H4 (cell line): ENCODE measurements around the gene KCNK10. TPM values are rescaled to one million over a fixed set of nuclear protein-coding genes. Genes with fewer than 3 reads are reported as not detected.
"Not testable (repeated sequence)": the region's sequence is repeated elsewhere in the genome, so short reads cannot be mapped to it uniquely, and the experiment has no call there.

ENCODE experiments used
- DNase-seq: peaks from one replicate; pipeline ENCODE4 v3.0.0-alpha.2; 2015; ENCODE audit warnings: low spot score
- total RNA-seq: library from RNA; depleted of rRNA; stranded (reverse); fragments of >200 nt; shearing (Covaris generic); gene quantifications from 2 replicates; pipeline ENCODE4 v1.2.3, GENCODE V29; 2014

The KCNK10 gene
- total RNA-seq, 1 experiment from 2014 or later: 0.02 TPM

DNA sequence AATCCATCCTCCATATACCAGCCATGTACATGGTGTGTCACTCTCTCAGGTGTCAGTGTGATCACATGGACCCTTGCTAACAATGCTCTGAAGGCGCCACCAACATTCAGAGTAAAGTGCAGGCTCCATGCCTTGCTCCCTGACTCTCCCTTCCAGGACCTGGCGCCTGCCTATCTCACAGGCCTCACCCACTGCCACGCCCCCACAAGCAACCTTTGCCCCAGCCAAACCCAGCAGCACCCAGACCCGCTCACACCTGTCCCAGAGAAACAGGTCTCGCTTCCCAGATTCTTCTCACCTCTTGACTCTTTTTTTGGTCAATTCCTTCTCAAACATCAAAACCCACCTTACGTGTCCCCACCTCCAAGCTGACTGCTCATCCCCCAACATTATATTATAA lies 52.3 kb downstream of the KCNK10 start:
- no peak for DNase-seq

DNA sequence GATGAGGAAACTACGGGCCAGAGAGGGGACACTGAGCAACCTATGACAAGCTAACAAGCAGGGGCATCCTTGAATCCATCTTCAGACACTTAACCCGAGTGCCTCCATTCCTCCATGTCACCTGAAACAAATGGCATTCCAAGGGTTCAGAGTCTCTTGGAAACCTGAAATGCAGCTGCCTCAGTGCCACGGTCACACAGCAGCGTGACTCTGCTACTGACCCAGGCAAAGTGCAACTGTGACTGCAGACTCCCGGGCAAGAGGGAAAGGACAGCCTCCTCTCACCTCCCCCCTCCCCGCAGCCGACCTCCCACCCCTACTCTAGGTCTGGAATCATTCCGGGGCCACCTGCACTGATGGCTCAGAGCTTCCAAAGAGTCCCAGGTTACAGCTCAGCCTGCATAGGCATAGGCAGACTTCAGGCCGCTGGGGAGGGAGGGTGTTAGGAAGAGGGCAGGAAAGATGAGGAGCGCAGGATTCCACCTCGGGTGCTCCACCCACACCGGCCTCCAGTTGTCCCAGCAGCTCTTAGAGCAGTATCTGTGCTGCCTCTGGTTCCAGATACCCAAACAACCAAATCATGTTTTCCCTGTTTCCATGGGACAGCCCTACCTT lies 53.2 kb downstream of the KCNK10 start:
- DNase-seq: no peak

DNA sequence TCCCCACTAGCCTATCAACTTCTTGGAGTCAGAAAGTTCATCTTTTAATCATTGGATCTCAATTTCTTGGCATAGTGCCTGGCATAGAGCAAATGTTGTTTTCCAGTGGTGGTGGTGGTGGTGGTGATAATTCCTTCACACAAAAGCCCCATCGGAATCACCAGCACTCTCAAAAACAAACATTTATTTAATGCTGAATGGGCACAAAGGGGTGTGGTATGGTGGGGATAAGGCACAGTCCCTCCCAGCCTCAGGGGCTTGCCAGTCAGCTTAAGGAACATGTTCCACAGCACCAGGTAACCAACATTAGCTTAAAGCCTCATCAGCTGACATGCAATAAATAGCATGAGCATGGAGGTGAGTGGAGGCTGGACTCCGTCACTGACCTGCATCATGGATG lies 56.6 kb downstream of the KCNK10 start:
- DNase-seq: no peak

DNA sequence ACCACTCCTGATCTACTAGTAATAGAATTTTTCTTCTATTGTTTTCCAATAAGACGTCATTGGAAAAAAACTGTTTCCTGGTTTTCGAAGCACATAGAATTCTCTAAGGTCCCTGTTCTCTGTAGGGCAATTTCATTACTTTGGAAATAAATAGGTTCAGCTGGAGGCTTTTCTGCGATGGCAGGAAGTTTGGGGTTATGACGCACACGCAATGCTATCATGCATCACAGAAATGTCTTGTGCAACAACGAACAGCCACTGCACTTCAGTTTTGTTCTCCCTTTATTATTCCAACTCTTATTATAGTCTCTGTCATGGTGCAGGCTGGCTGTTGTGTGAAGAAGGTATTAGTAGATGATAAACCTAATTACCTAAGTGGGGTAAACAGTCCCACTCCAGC lies 59.0 kb downstream of the KCNK10 start:
- no peak for DNase-seq

DNA sequence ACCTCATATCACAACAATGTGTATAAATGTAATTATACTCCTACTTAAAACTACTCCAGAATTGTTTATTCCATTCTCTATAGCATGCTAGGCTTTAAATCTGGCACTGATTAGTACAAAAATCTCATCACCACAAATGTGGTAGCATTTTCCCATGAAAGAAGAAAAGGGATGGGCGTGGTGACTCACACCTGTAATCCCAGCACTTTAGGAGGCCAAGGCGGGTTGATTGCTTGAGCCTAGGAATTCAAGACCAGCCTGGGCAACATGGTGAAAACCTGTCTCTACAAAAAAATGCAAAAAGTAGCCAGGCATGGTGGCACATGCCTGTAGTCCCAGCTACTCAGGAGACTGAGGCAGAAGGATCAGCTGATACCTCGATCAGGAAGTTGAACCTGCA lies 61.8 kb downstream of the KCNK10 start:
- not testable (repeated sequence) for DNase-seq

DNA sequence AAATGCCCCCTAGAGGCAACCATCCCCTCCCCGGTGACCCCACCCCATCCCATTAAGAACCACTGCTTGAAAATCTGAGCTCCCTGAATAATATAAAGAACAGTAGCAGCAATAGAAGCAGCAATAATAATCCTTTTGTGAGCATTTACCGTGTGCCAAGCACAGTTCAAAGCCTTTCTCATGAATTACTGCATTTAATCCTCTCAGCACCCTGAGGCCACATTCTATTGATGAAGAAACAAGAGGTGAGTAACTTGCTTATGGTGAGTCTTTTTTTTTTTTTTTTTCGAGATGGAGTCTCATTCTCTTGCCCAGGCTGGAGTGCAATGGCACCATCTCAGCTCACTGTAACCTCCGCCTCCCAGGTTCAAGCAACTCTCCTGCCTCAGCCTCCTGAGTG lies 65.0 kb downstream of the KCNK10 start:
- DNase-seq: no peak

DNA sequence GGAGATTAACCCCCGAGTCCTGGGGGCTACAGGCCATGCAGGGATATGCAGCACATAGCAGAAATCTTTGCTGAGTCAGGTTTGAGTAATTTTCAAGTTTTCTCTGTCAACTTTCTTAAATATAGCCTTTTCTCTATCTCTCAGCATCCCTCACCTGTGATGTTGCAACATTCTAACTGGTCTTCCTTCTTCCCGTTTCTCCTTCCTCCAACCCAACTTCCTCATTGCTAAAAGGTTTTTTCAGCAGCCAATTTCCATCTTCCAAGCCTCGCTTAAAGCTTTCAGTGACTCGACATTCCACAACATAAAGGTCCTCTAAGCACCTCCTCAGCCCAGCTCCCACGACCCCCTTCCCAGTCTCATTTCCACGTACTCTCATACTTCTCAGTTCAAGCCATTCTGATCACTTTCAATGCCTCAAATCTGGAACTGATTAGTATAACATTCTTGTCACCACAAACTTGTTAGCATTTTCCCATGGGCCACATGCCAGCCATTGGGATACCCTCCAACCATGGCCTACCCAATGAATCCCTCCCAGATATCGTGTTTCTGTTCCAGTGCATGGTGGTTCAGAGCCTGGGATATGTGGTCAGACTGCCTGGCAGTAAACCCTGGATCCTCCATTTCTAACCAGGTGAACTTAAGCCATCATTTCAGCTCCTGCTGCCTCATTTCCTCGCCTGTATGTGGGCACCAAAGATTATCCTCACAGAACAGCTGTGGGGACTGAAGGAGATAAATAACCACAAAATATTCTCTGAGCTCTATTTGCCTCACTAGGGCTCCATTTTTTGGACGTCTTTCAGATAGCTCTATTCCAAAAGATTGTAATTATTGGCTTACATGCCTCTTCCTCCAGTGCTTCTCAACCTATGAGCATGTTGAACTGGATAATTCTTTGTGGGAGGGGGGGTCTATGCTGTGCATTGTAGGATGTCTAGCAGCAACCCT lies 65.8 kb downstream of the KCNK10 start:
- peak; percentile 41 for DNase-seq

DNA sequence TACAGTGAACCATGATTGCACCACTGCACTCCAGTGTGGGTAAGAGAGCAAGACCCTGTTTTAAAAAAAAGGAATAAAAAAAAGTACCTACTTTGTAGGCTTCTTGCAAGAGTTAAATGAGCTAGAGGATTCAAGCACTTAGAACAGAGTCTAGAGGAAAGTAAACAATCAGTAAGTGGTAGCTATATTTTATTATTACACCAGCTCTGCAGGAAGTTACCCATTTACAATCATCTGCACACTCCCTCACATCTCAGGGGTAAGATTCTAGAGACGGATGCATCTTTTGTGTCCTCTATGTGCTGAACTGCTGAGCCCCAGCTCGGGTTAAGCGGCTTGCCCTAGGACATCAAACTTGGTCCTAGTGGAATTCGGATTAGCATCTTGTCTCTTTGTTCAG lies 67.3 kb downstream of the KCNK10 start:
- DNase-seq: no peak

DNA sequence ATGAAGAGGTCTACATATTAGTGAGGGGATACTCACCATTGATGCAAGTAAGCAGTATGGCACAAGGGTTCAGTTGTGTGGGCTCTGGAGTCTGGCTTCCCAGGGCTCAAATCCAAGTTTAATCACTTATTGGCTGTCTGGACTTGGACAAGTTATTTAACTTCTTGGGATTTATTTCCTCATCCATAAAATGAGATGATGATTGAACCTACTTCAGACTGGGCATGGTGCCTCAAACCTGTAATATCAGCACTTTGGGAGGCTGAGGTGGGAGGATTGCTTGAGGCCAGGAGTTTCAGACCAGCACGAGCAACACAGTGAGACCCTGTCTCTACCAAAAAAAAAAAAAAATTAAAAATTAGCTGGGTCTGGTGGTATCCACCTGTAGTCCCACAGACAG lies 67.9 kb downstream of the KCNK10 start:
- no peak for DNase-seq

DNA sequence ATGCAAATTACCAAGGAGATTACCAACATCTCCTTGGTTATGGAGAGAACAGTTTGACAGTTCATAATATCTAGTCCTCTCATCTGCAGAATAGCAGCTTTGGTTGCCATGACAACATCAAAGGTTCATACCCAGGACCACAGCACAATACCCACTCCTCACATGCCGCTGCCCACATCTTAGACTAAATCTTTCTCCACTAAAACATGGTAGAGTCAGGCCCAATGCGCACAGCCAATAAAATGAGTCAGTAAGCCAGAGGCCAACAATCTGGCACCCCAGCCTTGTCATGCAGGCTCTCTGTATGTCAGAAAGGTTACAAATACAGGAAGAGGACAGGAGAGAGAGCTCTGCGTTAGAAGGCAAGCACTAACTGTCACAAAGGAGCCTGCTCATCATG lies 70.6 kb downstream of the KCNK10 start:
- DNase-seq: no peak

DNA sequence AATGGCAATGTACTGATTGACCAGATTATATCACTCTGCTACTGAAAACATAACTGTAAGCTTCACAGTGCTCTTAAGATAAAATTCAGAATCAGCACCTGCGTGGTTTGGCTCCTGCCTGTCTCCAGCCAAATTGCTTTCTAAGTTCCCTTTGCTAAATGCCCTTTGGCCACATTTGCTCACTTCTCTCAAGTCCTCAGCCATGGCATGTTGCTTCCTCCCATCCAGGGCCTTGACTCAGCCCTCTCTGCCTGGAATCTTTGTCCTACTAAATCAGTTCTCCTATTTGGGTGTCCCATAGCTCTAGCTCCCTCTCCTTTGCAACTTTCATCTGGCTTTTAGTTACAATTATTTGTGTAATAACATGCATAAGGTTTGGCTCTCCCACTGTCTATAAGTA lies 71.4 kb downstream of the KCNK10 start:
- DNase-seq: no peak

DNA sequence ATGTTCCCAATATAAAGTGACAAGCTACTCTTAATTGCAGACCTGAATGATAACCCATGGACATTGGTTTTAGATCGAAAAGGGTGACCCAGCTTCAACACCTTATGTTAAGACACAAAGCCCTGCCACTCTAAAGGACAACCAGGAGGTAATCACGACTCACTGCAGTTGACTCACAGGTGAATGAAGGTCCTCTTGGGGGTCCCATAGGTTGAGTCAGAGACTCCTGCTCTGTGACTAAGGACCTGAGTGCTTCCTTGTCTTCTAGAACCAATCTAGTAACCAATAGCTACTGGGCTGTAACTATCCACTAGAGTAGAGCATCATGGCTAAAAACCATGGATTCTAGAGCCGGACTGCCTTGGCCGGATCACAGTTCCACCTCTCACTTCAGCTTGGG lies 73.8 kb downstream of the KCNK10 start:
- DNase-seq: no peak

DNA sequence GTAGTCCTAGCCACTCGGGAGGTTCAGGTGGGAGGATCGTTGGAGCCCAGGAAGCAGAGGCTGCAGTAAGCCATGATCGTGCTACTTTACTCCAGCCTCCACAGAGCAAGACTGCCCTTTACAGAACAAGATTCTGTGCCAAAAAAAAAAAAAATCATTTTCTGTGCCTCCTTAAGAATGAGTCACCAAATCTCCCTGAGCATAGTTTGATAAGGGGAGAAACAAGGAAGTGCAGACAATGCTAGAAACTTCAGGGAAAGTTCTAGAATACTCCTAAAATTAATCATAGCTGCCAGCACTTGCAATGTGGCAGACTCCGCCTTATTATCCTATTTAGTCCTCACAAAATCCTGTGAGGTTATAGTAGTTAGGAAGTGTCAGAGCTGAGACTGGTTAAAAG lies 74.5 kb downstream of the KCNK10 start:
- peak; percentile 24 for DNase-seq

DNA sequence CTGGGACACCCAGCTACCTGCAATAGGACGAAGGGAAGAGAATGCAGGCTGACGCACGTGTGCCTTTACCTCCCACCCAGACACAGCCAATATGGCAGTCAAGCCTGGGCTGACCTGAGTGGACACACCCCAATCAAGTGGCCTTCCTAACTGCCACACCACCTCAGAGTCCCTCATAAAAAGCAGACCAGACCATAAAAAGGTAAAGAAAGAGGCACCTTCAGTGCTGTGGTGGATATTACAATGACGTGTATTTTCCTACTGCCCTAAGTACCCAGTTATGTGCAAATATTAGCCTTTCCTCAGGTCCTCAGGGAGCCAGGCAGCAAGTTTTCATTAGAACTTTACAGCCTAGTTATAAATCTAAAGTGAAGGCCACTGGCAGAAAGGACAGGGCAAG lies 75.8 kb downstream of the KCNK10 start:
- DNase-seq: no peak

DNA sequence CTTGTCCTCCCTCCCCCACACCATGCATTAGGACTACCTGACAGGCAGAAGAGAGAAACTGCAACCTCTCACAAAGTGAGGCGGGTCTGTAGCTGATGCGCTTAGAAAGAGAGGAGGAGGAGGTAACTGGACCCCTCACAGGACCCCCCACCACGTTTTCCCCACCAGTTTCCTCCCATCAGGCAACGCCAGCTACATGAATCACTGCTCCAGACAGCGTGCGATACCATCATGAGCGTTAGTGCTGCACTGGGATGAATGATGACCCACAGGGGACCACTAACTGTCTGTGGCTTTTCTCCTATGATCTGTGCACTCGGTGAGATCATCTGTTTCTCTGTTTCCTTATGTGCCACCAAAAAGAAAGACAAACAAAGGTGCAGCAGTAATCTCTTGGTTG lies 77.7 kb downstream of the KCNK10 start:
- DNase-seq: peak; percentile 20

DNA sequence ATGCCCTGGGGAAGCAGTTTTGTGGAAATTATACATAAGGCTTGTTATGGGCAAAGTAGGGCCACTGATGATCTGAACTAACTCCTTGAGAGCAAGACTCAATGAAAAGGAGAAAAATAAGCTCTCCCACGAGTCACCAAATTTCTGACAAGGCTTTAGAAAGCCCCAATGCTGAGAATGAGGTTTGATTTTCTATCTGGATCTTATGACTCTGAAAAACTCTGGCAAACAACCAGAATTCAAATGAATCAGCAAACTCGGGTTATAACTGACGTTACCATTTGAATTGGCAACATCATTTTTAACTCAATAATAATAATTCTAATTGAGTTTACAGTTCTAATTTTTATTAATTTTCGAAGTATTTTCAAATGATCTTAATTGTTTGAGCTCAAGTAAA lies 79.1 kb downstream of the KCNK10 start:
- DNase-seq: no peak

DNA sequence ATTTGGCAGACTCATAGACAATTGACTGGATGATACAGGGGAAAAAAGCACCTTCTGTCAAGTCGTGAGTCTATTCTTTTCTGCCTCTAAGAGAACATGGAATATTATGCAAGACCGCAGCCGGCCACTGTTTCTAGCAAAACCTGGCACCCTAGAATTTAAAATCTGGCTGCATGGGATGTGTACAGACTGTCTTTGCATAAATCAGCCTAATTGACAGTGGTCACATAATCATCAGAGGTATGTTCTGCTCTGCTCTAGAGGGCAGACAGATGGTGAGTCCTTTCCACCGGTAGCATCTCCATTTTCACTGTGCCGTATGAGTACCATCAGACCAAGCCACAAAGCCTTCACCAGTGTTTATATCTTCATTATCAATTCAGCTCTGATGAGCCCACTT lies 80.6 kb downstream of the KCNK10 start:
- DNase-seq: no peak

DNA sequence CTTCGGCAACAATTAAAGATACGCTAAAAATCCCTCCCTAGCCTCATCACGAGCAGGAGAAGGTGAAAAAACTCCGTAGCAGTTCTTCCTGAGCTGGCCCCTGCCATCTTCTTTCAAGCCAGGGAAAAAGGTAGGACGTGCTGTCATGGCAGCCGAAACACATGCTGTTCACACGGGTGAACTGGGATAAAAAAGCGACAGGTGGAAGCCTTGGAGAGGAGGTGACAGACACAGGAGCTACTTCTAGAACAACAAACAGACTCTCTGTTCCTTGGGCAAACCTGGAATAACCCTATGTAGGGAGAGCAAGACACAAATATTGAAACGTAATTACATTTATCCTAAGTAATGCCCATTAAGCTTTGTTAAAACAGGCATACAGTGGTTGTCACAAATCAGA lies 81.3 kb downstream of the KCNK10 start:
- no peak for DNase-seq

DNA sequence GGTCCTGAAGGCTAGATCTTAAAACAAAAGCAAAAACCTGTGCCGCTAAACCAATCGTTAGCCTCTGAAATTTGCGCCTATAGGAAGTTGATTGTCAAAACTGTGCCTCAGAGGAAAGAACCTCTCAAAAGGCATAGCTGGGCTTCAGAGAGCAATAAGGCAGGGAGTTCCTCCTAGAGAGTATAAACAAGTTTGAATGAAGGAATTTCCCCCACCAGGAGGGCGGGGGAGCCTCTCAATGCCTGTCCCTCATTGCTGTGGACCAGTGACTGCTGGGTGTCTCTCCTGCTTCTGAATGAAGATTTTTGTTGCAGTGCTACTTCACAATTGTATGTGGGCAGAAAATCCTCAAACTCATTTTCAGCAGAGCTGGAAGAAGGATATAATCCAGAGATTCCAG lies 88.6 kb downstream of the KCNK10 start:
- DNase-seq: no peak

DNA sequence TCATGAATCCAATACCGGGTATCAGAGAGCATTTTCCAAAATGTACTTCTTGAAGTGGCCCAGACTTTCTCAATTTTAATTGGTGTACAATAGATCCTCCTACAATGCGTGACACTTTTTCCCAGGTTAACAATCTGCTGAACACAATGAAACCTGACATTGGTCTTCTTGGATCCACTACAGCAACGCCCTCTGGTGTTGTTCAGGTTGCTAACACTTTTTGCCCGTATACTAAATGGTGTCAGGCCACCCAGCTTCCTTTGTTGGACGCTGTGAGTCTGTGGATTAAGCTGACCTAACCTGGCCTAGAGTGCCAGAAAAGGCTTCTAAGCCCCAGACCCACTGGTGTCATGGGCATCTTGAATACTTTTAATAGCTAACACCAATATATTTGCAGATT lies 89.2 kb downstream of the KCNK10 start:
- DNase-seq: peak; percentile 16

DNA sequence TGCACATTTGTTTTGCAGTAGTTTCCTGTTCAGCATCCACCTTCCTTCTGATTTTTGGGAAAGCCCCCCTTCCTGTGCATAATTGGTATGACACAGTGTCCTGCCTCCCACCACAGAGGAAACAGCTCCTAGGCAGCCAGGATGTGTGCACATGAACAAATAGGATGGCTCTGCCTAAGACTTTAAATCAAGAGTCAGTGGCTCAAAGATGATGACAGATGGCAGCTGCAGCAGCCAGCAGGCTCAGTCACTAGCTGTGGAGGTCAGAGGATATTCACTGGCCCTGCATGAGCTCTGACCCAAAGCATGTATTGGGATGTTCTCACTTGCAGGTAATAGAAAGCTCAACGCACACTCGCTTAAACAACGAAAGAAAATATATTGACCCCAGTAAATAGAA lies 90.3 kb downstream of the KCNK10 start:
- no peak for DNase-seq

DNA sequence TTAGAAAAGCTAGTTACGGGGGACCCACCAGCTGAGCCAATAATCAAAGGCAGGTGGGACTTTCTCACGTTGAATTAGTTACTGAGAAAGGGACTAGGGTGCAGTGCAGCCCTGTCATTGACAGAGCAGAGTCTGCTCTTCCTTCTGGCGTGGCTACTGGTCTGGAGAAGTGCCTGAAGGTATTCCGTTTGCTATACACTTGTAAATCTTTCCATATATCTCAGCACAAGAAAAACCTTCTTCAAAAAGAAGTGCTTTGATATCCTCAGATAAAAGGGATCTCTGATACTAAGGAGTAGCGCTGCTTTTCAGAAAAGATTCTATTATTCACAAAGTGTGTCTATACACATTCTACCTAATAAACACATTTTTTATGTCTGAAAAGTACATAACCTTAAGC lies 91.5 kb downstream of the KCNK10 start:
- no peak for DNase-seq

DNA sequence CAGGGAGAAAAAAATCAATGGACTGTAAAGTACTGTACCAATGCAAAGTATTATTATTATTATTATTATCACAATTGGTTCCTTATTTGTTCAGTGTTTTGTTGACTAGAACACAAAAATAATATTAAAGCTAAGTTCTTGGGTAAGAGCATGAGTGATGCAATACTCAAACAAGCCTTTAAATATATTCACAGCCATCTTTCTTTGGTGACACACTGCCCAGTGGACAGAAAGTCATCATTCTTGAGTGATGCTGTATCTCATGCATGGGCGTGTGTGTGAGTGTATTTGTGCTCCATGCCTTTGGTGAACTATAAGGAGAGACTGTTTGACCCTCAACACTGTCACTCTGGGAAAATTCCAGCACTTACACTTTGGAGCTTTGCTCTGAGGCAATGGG lies 93.6 kb downstream of the KCNK10 start:
- no peak for DNase-seq
